ENCODE results near the gene HNRNPU.

DNA sequence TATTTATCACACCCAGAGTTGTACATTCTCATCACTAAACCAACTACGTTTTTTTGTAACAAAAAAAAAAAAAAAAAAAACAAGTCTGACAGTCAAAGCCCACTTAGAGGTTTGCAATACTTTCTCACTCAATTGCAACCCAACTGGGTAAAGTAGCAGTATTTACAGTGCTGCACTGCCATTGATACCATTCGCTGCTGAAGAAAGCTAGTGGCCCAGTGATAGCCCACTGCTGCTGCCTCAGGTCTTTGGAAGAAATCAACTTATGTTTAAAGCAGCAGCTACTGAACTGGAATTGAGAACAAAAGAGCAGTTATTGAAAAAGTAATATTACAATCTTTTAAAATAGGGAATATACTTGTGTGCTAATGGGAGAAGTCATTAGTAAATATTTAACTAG, 2.7 kb downstream of the HNRNPU start:
- no peak for TF ChIP-seq POLR2A (IDR thresholded peaks at IDR 0.05)
- TF ChIP-seq, protein P1, sequence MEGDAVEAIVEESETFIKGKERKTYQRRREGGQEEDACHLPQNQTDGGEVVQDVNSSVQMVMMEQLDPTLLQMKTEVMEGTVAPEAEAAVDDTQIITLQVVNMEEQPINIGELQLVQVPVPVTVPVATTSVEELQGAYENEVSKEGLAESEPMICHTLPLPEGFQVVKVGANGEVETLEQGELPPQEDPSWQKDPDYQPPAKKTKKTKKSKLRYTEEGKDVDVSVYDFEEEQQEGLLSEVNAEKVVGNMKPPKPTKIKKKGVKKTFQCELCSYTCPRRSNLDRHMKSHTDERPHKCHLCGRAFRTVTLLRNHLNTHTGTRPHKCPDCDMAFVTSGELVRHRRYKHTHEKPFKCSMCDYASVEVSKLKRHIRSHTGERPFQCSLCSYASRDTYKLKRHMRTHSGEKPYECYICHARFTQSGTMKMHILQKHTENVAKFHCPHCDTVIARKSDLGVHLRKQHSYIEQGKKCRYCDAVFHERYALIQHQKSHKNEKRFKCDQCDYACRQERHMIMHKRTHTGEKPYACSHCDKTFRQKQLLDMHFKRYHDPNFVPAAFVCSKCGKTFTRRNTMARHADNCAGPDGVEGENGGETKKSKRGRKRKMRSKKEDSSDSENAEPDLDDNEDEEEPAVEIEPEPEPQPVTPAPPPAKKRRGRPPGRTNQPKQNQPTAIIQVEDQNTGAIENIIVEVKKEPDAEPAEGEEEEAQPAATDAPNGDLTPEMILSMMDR (IDR thresholded peaks at IDR 0.05), result no peak
